Uterus (tissue), 2 donors: ENCODE data around the gene HCK.

Experiments
- POLR2A ChIP-seq, 2 donors: fragments of 450-650 bp; IDR thresholded peaks; one replicate each; pipeline ENCODE4 v1.6.1; 2016; ENCODE audit warnings: antibody characterized with exemption in 2 of 2, mild to moderate bottlenecking in 1 of 2, moderate library complexity in 1 of 2
- TF ChIP-seq, protein P1 (sequence below), 4 experiments: fragments of 200-600 bp in 2 of 4; fragments of 450-650 bp in 2 of 4; sonication (generic) in 2 of 4; IDR thresholded peaks; one replicate each; pipeline ENCODE4 v1.5.1; 2016 to 2019; ENCODE audit warnings: antibody characterized with exemption in 4 of 4, mild to moderate bottlenecking in 2 of 4, moderate library complexity in 1 of 4

DNA sequence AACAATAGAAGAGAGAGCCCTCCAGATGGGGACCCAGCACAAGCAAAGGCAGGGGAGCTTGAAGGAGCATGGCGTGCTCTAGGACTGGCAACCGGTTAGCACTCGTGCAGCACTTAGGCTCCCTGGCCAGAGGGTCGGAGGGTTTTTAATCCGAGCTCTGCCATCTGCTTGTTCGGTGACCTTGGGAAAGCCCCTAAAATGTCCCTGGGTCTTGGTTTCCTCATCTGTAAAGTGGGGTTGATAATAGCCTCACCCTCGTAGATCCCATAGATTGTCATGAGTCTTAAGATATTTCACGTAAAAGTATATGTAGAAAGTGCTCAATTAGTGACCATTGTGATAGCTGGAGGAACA, 16.6 kb upstream of the HCK start:
- TF ChIP-seq, protein P1, sequence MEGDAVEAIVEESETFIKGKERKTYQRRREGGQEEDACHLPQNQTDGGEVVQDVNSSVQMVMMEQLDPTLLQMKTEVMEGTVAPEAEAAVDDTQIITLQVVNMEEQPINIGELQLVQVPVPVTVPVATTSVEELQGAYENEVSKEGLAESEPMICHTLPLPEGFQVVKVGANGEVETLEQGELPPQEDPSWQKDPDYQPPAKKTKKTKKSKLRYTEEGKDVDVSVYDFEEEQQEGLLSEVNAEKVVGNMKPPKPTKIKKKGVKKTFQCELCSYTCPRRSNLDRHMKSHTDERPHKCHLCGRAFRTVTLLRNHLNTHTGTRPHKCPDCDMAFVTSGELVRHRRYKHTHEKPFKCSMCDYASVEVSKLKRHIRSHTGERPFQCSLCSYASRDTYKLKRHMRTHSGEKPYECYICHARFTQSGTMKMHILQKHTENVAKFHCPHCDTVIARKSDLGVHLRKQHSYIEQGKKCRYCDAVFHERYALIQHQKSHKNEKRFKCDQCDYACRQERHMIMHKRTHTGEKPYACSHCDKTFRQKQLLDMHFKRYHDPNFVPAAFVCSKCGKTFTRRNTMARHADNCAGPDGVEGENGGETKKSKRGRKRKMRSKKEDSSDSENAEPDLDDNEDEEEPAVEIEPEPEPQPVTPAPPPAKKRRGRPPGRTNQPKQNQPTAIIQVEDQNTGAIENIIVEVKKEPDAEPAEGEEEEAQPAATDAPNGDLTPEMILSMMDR (IDR thresholded peaks at IDR 0.05): no peak
- TF ChIP-seq POLR2A (IDR thresholded peaks at IDR 0.05): no peak
